ENCODE results near the gene FSD1.

FSD1 gene

DNA sequence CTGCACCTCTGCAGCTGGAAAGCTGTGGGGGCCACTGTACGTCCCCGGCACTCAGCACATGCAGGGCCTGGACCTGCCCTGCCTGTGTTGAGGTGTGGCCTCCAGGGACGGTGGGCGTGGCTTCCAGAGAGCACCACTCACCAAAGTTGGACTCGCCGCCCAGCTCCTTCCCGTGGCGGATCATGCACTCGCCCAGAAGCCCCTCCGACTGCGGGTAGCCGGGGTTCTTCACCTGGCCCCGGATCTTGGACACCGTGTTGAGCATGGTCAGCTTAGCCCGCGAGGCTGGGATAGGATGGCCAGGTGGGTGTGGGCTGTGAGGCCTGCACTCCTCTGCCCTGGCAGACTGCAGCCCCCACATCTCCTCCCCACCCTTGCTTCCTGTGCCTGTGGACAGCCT is 60.9 kb downstream of the FSD1 start:
- no peak for DNase-seq (ENCODE audit: low spot score)

DNA sequence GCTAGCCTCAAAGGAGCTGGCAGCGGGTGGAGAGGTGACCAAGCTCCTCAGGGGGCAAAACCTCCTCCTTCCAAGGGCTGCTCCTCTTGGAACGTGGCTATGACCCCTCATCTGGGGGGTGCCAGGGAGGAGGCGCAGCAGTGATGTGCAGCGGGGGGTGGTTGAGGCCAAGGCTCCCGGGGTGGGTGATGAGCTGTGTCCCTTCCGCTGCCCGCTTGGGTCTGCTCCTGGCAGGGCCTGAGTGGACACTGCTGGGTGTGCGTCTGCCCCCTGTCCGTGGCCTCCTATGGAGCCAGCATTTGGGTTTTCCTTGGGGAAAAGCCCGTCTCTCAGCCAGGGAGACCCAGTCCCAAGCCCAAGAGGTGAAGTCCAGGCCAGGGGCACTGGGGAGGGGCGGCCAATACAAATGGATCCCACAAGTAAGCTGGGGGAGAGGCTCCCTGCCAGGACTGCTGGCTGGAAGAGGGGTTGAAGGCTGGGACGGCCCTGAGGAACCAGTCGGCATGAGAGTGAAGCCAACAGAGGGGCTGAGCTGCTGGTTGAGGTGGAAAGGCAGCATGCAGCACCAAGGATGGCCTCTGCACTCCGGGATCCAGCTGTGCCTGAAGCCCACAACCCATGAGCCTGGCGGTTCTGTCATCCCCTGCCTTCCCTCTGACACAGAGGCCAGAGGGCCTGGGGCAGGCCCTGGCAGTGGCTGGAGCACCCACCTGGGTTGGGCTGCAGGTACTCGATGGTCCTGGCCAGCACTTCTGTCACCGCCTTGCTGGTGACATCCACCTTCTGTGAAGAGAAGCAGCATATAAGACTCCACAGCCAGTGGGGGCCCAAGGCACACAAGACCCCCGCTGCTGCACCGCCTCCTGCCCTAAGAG is 61.6 kb downstream of the FSD1 start:
- no peak for DNase-seq (ENCODE audit: low spot score)

DNA sequence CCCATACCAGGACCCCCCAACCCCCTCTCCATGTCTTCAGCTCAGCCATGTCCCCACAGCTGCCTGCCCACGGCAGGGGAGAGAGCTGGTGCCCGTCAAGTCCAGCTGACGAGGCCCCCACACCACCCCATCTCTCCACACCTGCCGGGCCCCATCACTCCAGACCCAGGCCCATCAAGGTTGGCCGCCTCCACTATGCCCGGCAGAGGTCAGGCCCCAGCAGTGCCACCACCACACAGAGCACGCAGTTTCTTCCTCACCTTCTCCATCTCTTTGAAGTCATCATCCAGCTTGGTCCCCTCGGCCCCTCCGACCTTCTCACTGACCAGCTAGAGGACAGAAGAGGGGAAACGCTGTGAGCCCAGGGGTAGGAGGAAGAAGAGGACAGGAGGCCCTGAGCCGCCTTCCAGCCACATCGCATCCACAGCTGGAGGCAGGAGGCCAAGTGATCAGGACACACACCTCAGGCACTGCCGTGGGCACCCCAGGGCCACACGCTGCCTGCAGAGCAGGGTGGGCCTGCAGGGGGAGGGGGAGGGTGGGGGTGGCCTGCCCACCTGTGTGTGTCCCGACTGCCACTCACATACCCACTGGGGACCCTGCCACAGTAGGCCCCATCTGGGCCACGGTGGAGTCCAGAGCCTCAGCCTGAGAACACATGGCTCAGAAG is 62.4 kb downstream of the FSD1 start:
- no peak for DNase-seq (ENCODE audit: low spot score)

DNA sequence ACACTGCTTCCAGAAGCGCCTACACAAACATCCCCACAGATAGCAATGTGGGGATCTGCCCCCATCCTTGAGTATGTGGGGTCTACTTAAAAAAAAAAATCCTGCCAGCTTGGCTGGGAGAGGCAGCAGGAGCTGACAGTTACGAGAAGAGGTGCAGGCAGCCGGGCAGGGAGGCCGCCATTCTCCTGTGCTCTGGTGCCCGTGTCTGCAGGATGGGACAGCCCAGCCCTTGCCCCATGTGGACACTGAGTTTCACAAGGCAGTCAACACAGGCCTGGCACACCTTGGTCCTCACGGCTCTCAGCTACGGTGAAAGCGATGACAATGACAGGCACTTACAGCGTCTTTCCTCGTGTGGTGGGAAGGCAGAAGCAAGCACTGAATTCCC is 62.9 kb downstream of the FSD1 start:
- no peak for DNase-seq (ENCODE audit: low spot score)

DNA sequence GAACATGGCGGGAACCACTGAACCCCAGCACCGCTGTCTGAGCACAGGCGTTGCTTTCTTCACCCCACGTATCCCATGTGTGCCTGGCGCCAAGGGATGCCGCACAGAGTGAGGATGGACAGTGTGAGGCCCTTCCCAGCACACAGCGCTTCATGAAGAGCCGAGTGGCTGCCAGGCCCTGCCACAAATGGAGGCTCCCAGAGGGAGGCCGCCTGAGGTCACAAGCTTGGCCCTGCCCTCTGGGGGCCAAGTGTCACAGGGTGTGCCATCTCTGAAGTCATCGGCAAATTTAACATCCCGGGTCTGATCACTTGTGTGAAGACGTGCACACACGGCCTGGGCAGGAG is 63.4 kb downstream of the FSD1 start:
- no peak for DNase-seq (ENCODE audit: low spot score)

DNA sequence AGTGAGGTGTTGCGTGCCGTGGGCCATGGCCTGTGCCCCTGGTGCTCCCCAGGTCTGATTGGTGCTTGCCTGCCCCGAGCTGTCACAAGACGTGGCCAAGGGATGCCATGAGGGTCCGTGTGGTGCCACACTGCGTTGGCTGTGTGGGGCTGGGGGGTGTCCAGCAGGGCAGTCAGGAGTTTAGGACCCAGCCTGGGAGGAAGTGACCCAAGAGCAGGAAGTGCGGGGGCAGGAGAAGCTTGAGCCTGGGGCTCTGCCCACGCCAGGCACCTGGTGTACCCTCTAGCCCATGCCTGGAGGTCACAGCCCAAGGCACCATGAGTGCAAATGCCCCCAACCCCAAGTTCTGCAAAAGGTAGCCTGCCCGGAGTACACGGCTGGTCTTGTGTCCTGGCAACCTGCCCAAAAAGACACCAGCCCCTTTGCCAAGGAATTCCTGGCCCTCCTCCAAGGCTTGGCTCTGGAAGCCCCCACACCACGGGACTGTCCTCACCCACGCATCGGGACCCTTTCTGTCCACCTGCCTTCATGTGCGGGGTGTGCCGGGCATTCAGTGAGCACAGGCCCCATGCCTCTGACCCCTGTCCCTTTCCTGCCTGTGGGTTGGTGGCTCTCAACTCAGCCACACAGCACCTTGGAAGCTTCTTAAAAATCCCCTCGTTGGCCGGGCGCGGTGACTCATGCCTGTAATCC is 63.9 kb downstream of the FSD1 start:
- no peak for DNase-seq (ENCODE audit: low spot score)

DNA sequence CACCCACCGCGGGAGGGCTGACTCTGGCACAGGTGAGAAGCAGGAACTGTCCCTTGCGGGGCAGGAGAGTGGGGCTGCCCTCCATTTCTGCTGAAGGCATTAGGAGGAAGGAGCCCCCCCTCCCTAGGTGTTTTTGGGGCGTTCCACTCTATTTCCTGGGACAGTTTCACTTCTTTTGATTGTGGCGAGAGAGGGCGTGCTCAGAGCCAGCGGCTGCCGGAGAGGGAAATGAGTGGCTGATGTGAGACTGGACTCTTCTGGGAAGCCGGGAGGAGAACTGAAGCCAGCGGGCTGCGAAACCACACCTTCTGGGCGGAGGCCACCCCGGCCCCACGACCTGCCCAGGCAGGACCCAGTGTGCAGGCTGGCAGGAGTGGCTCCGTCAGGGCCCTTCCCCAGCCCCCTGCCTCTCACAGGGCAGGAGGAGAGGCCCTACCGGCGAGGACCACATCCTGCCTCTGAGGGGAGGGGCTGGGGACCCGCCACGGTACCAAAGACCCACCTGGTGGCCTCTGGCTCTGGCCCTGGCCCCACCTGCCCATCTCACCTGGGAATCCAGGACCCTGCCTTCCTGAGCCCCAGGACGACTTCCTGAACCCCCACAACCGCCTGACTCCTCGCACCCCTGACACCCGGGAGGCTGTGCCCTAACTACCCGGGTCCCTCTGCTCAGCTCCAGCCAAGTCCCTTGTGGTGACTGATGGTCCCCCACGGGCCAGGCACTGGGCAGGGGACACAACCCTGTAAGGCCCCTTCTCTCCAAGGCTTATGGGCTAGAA is 64.9 kb downstream of the FSD1 start:
- DNase-seq (ENCODE audit: low spot score): no peak

DNA sequence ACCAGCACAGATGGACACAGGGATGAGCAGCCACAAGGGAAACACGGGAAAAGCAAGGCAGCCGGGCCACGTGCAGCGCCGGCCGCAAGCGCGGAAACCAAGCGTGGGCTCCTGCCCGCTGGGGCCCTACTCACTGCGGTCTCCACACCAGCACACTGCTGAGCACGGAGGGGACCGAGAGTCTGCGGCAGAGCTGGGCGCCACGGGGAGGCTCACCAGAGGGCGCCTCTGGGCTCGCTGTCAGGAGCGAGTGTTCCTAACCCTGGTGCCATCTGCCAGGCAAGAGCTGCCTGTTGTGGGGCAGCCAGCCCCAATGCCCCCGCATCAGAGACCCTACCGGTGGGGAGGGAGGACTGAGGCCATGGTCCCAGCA is 65.5 kb downstream of the FSD1 start:
- DNase-seq (ENCODE audit: low spot score): no peak

DNA sequence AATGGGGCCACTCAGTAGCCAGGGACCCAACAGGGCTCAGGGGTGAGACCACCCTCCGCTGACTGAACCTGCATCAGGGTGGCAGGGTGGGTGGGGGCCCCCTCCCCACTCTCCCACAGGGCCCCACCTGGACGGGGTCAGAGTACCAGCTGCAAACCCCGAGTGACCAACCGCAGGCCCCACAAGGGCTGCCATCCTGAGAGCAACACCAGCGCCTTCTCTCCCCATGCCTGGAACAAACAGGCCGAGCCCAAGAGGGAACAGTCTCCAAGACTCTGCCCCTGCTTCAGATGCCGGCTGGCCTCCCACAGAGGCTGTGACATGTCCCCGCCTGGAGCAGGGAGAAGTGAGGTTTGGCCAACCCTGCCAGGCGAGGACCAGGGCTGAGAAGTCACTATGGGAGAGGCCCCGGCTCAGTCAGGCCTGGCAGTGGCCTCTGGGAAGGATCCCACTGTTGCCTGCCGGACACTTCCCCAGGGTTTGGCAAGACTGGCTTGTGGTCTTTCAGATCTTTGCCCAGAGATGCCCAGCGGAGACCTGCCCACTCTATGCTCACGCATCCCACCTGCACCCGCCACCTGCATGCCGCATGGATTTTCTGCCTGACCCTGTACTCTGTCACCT is 66.1 kb downstream of the FSD1 start:
- DNase-seq (ENCODE audit: low spot score): no peak

DNA sequence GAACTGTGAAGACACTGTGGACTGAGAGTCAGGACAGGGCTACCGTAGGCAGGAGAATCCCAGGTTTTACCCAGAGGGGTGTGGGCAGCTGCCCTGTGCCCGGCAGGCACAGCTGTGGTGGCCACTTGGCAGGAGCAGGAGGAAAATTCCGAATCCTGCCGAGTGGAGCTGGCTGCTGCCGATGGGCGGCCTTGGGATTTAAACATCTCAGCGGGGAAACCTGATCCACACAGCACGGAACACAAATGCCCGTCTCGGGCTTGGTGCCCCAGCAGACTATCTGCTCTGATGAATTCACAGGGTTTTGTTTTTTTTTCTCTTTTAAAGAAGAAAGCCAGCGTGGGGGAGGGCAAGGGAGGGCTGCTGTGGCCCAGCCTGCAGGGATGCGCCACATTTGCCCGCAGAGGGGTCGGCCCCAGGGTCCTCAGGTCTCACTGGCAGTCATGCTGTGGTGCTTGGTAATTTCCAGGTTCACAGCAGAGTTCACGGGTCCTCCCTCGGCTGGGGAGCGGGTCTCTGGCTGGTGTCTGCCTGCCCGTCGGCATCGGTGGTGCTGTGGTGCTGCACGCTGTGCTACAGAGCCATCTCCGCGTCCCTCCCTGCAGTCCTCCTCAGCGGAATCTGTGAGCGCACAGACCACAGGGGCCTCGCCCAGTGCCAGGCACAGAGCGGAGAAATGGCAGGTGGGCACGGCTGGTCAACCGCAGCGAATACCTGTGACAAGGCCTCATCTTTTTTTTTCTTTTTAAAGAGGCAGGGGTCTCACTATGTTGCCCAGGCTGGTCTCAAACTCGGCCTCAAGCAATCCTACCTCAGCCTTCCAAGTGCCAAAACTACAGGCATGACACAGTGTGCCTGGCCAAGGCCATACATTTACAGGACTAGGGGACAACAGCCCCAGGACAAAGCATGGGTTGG is 67.1 kb downstream of the FSD1 start:
- no peak for DNase-seq (ENCODE audit: low spot score)

DNA sequence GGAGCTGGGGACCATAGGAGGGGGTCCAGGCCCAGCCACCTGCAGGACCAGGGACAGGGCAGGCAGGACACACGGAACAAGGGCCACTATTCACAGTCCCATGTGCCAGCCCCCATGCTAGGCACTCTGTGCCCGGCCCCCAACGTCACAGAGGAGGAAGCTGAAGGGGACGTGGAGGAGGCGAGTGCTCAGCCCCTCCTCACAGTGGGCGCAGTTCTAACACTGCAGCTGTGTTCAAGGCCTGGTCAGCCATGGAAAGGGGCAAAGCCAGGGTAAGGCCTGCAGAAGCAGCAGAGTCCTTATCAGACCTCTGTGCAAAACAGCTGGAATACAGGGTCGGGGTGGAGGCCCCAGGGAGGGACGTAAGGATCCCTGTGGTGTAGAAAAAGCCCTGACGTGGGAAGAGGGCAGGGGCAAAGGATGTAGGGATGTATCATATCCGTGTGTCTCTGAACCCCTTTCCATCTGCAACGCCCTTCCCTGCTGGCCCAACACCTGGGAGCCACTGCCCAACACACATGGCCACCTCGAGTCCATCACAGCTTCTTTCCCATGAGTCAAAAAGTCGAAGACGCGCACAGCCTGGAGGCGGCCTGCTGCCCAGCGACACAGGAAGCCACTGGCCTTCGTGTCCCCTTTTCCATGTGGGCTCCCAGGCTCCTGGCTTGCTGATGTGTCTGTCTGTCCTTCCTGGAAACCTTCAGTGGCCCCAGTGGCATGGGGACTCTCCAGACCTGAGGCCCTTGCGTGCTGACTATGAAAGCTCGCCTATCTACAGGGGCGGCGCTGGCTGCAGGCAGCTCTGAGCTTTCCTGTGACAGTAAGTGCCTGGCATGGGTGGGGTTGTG is 68.0 kb downstream of the FSD1 start:
- no peak for DNase-seq (ENCODE audit: low spot score)

DNA sequence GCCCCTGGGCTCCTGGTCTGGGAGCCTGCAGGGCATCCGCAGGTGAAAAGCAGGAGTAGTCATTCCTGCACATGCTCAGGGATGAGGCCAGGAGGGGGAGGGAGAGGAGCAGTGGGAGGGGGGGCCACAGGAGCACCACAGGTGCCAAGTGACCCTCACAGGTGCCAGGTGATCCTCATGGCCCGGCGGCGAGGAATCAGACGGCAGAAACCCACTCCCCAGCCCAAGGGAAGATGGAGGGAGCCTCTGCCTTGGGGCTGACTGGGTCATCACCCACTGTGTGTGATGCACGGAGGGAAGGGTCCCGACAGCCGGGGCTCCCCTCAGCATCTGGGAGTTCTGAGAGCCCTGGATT is 68.6 kb downstream of the FSD1 start:
- DNase-seq (ENCODE audit: low spot score): no peak

Measured in RKO (cell line).